Retinal pigment epithelial cell (primary cell): ENCODE measurements around the gene DOCK11.

Experiments used
- DNase-seq: peaks from one replicate; pipeline ENCODE4 v3.0.0-alpha.2; 2010; ENCODE audit warnings: low read depth
- H3K4me3 ChIP-seq: 2 replicates; pipeline ENCODE4 v1.5.1; 2011; ENCODE audit warnings: mild to moderate bottlenecking, low read length, control low read depth, moderate library complexity
- TF ChIP-seq, protein P1 (sequence below): conservative IDR thresholded peaks from 2 replicates; pipeline ENCODE4 v1.5.1; 2011; ENCODE audit warnings: low read depth, low read length, control low read depth, inconsistent platforms

DOCK11 gene

DNA sequence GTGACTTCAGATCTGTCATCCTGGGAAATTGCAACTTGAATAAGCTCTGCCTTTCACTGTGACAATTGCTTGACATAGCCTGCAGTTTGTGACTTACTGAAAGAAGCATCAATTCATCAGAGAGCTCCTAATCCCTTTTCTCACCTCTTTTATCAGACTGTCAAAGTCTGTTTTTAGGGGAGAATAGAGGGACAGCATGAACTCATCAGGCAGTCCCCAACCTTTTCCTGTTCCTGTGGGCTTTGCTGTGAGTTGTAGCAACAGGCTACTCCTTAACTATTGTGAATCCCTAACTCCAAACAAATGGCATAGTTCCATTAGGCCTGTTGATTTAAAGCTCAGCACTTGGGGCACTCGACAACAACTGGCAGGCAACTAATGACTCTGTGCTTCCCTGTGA, 64.9 kb downstream of the DOCK11 start:
- H3K4me3 ChIP-seq = no peak overlapping the region
- no peak for DNase-seq
- TF ChIP-seq, protein P1, sequence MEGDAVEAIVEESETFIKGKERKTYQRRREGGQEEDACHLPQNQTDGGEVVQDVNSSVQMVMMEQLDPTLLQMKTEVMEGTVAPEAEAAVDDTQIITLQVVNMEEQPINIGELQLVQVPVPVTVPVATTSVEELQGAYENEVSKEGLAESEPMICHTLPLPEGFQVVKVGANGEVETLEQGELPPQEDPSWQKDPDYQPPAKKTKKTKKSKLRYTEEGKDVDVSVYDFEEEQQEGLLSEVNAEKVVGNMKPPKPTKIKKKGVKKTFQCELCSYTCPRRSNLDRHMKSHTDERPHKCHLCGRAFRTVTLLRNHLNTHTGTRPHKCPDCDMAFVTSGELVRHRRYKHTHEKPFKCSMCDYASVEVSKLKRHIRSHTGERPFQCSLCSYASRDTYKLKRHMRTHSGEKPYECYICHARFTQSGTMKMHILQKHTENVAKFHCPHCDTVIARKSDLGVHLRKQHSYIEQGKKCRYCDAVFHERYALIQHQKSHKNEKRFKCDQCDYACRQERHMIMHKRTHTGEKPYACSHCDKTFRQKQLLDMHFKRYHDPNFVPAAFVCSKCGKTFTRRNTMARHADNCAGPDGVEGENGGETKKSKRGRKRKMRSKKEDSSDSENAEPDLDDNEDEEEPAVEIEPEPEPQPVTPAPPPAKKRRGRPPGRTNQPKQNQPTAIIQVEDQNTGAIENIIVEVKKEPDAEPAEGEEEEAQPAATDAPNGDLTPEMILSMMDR = no peak

DNA sequence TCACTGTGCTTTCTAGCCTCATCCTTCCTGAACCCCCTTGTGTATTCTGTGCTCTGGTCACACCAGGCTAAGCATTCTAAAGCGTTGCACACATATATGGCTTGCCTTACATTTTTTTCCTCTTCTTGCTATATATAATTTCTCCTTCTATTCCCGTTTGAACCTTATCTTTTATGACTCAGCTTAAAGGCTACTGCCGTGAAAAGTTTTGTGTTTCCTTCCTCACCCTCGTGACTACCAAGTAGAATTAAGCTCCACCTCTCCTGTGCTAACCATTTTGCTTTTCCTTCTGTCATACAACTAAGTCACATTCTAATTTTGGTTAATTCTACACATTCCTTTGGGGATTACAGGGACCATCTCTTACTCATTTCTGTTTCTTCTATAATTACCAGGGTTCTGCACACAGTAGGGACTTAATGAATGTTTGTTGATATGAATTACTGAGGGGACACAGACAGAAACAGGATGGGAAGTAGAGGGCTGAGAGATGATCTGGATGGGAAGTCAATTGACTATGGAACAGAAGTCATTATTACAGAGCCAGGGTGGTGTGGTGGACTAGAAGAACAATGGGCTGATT, 67.1 kb downstream of the DOCK11 start:
- no peak for DNase-seq
- TF ChIP-seq, protein P1 = no peak
- H3K4me3 ChIP-seq = no peak overlapping the region

DNA sequence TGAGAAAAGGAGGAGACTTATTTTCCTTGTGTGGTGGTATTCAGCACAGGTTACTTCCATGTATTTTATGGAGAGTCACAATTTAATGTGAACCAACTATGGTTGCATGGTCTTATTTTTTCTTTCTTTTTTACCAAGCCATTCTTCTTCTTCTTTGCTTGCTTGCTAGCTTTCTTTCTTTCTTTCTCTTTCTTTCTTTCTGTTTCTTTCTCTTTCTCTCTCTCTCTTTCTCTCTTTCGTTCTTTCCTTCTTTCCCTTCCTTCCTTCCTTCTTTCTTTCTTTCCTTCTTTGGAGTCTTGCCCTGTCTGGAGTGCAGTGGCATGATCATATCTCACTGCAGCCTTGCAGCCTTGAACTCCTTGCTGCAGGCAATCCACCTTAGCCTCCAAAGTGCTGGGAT, 68.9 kb downstream of the DOCK11 start:
- H3K4me3 ChIP-seq = no peak overlapping the region
- TF ChIP-seq, protein P1 = no peak
- DNase-seq = no peak

DNA sequence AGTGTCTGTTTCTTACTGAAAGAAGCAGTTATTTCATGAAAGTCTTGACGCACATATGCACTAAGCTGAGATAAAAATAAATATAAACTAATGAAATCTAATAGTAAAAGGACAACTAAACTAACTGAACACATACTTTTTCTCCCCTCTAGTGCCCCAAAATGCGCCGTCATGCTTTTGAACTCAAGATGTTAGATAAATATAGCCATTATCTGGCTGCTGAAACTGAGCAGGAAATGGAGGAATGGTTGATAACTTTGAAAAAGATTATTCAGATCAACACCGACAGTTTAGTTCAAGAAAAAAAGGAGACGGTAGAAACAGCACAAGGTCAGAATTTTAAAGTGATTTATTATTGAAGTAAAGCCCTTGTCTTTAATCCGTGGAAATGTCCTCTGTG, 70.2 kb downstream of the DOCK11 start:
- TF ChIP-seq, protein P1 = no peak

DNA sequence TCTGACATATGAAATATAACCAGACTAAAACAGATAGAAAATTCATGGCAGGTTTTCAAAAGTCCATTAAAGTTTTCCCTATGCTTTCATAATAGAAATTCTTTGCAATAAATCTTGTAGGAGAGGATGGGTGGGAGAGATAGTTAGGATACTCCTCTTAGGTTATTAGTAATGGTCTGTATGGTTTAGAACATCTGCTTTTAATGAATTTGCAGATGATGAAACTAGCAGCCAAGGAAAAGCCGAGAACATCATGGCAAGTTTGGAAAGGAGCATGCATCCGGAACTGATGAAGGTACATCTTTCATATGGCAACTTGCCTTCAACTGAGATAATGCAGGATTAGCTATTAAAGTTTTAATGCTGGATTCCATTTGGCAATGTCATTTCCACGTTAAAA, 70.7 kb downstream of the DOCK11 start:
- H3K4me3 ChIP-seq = no peak overlapping the region
- TF ChIP-seq, protein P1 = no peak
- DNase-seq = no peak

More for the DNA sequence above, 70.2 kb downstream of the DOCK11 start:
- no peak overlapping the region for H3K4me3 ChIP-seq
- no peak for DNase-seq

DNA sequence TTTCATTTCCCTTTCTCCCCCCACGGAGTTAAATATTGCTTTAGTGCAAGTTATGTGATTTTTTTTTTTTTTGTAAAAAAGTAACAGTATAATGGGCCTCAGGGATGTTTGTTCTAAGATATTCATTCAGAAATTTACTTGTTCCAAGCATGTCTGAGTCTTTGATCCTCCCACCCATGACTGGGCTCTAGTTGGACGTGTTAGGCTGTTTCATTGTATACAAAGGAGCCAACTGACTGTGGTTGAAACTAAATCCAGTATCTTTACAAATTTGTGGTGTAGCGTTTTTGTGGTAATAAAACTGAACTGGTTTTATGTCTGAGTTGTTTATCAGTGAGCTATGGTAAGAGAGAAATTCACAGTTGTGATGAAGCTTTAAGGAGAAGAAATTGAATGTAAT, 74.1 kb downstream of the DOCK11 start:
- no peak for DNase-seq
- TF ChIP-seq, protein P1 = no peak
- H3K4me3 ChIP-seq = no peak overlapping the region

DNA sequence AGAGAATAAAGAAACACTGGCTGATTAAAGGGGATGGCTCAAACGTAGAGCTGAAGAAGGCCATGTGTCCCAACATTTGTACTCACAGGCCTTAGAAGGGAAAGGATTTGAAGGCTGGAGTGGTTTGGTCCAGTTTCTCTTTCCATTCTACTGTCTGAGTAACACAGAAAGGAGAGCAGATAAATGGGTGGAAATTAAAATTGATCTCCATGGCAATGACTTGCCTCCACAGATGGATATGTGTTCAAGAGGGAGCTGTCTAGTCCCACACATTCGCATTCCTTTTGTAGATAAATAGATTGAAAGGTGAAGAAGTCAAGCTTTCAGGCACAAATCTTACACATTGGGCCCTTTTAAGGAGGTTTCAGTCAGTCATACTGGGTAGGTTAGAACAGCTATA, 74.6 kb downstream of the DOCK11 start:
- TF ChIP-seq, protein P1 = no peak
- H3K4me3 ChIP-seq = no peak overlapping the region
- DNase-seq = no peak
